ENCODE measurements around the gene PIANP. TPM values are rescaled to one million over a fixed set of nuclear protein-coding genes. Genes with fewer than 3 reads are reported as not detected.
"Not testable (repeated sequence)": the region's sequence is repeated elsewhere in the genome, so short reads cannot be mapped to it uniquely, and the experiment has no call there.

Gene PIANP
- total RNA-seq, 1 experiment from 2014 or later, result not detected

DNA sequence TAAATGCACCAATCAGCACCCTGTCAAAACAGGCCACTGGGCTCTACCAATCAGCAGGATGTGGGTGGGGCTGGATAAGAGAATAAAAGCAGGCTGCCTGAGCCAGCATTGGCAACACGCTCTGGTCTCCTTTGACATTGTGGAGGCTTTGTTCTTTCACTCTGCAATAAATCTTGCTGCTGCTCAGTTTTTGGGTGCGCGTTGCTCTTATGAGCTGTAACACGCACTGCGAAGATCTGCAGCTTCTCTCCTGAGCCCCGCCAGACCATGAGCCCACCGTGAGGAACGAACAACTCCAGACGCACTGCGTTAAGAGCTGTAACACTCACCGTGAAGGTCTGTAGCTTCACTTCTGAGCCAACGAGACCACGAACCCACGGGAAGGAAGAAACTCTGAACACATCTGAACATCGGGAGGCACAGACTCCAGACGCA is 8.4 kb upstream of the PIANP start:
- Histone ChIP-seq H3K9ac (ENCODE audit: low read length) (no peak overlapping the region), H3K9me3 (ENCODE audit: control insufficient read depth in 1 of 2, insufficient read depth in 1 of 2, low read depth in 1 of 2, low read length in 2 of 2) (no peaks in the 10 kb centered on the region), H3K36me3 (ENCODE audit: control insufficient read depth in 1 of 2, insufficient read depth in 2 of 2, low read length in 2 of 2) (no peaks in the 10 kb centered on the region), H3K27ac (ENCODE audit: low read depth, low read length) (no peak overlapping the region), H3K27me3 (ENCODE audit: insufficient read depth, low read length) (no peaks in the 10 kb centered on the region), H3K4me3 (replicated peaks in 1 of 2; ENCODE audit: low read depth in 1 of 2, low read length in 2 of 2) (no peak overlapping the region), H3K9me2 (ENCODE audit: insufficient read depth) (no peaks in the 10 kb centered on the region), H2AFZ (ENCODE audit: low read depth, low read length, poor library complexity, severe bottlenecking) (no peak overlapping the region), H3K79me2 (ENCODE audit: insufficient read depth, low read length) (no peaks in the 10 kb centered on the region), H4K20me1 (ENCODE audit: insufficient read depth) (no peaks in the 10 kb centered on the region), H3K4me2 (ENCODE audit: low read length) (no peak overlapping the region), H3K4me1 (ENCODE audit: control insufficient read depth in 1 of 2, insufficient read depth in 2 of 2, low read length in 2 of 2) (peaks cover 0 to 6% of the 10 kb centered on the region in 2 experiments; a peak in 2 of 4 replicates)
- ATAC-seq (peak; percentile 36; the same call in 1 of the 2 replicates), DNase-seq (ENCODE audit: low read depth, low spot score) (no peak)
- TF ChIP-seq POLR2A (IDR thresholded peaks at IDR 0.05; ENCODE audit: borderline replicate concordance, extremely low read depth, insufficient read depth, insufficient read length) (peak; percentile 21), EZH2phosphoT487 (IDR thresholded peaks at IDR 0.05; ENCODE audit: borderline replicate concordance) (no peak)
- RAD21 ChIA-PET (ENCODE audit: low non-redundant PET in 1 of 2, low total read pairs in 2 of 2, uncharacterized antibody in 2 of 2, unreplicated experiment in 2 of 2), result no interaction called here
- BruUV-seq (replicated peaks), result no TSS peak
- intact Hi-C loops (cut with micrococcal nuclease), result no loop called here
- POLR2A ChIA-PET, result interaction anchor here (1.6 to 3.4 kb wide), 2 partner anchors 15 to 43 kb away, joined by 3 to 12 read pairs; partner anchors contain the start of genes COPS7A and MLF2
- CTCF ChIA-PET, result interaction anchor here (1.6 kb wide), 1 partner anchor 15 kb away, joined by 3 read pairs; the partner anchor contains the start of gene COPS7A

DNA sequence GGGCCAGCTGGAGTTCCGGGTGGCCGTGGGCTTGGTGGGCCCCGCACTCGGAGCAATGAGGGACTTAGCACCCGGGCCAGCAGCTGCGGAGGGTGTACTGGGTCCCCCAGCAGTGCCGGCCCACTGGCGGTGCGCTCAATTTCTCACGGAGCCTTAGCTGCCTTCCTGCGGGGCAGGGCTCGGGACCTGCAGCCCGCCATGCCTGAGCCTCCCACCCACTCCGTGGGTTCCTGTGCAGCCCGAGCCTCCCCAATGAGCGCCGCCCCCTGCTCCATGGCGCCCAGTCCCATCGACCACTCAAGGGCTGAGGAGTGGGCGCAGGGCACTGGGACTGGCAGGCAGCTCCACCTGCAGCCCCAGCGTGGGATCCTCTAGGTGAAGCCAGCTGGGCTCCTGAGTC is 7.7 kb upstream of the PIANP start:
- CTCF ChIA-PET, result interaction anchor here (1.6 kb wide), 1 partner anchor 16 kb away, joined by 3 read pairs; the partner anchor contains the start of gene COPS7A
- POLR2A ChIA-PET, result interaction anchor here (1.6 to 3.4 kb wide), 2 partner anchors 15 to 44 kb away, joined by 3 to 12 read pairs; partner anchors contain the start of genes COPS7A and MLF2

More for the DNA sequence above, 7.7 kb upstream of the PIANP start:
- ATAC-seq; H3K4me1 ChIP-seq (ENCODE audit: control insufficient read depth in 1 of 2, insufficient read depth in 2 of 2, low read length in 2 of 2); H3K36me3 ChIP-seq (ENCODE audit: control insufficient read depth in 1 of 2, insufficient read depth in 2 of 2, low read length in 2 of 2); H3K9me3 ChIP-seq (ENCODE audit: control insufficient read depth in 1 of 2, insufficient read depth in 1 of 2, low read depth in 1 of 2, low read length in 2 of 2); BruUV-seq (replicated peaks); H4K20me1 ChIP-seq (ENCODE audit: insufficient read depth); H3K9ac ChIP-seq (ENCODE audit: low read length); RAD21 ChIA-PET (ENCODE audit: low non-redundant PET in 1 of 2, low total read pairs in 2 of 2, uncharacterized antibody in 2 of 2, unreplicated experiment in 2 of 2); intact Hi-C loops (cut with micrococcal nuclease); H2AFZ ChIP-seq (ENCODE audit: low read depth, low read length, poor library complexity, severe bottlenecking); H3K9me2 ChIP-seq (ENCODE audit: insufficient read depth); H3K4me3 ChIP-seq (replicated peaks in 1 of 2; ENCODE audit: low read depth in 1 of 2, low read length in 2 of 2); H3K4me2 ChIP-seq (ENCODE audit: low read length); DNase-seq (ENCODE audit: low read depth, low spot score); H3K27ac ChIP-seq (ENCODE audit: low read depth, low read length); H3K79me2 ChIP-seq (ENCODE audit: insufficient read depth, low read length); H3K27me3 ChIP-seq (ENCODE audit: insufficient read depth, low read length): not testable (repeated sequence)
